Measurements from ENCODE around the gene ITGA1.

The ITGA1 gene

DNA sequence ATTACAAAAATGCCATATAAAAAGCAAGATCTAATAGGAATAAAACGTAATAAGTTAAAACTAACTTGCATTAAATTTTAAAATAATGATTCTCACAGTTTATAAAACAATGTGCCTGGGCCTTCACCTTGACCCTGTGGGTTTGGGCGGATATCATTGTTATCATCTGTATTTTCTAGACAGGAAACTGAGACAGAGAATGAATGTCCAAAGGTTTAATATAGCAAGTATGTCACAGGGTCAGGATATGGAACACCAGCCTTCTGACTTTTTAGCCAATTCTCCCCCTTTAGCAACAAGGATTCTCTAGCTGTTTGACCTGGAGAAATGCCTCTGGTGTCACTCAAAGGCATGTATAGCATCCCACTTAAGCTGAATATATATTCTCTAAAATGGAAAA, 67.2 kb downstream of the ITGA1 start:
- no peak for ATAC-seq
- TF ChIP-seq TCF4 (CRISPR knock-in tag; IDR thresholded peaks at IDR 0.05; ENCODE audit: borderline replicate concordance) (no peak), POU6F1 (CRISPR knock-in tag; IDR thresholded peaks at IDR 0.05; ENCODE audit: borderline replicate concordance, low read depth) (no peak), SNAI2 (CRISPR knock-in tag; IDR thresholded peaks at IDR 0.05) (no peak), RARB (CRISPR knock-in tag; IDR thresholded peaks at IDR 0.05) (no peak), CSDC2 (CRISPR knock-in tag; IDR thresholded peaks at IDR 0.05) (no peak), TSHZ2 (CRISPR knock-in tag; IDR thresholded peaks at IDR 0.05) (no peak), PATZ1 (CRISPR knock-in tag; IDR thresholded peaks at IDR 0.05; ENCODE audit: borderline replicate concordance) (no peak), GLIS3 (CRISPR knock-in tag; IDR thresholded peaks at IDR 0.05) (no peak), ZFP30 (CRISPR knock-in tag; IDR thresholded peaks at IDR 0.05) (no peak), ARNTL (CRISPR knock-in tag; IDR thresholded peaks at IDR 0.05; ENCODE audit: borderline replicate concordance, low read depth) (no peak)

GRCh38 chr5:52856564-52856963, 68.8 kb downstream of the ITGA1 start:
- no peak for ATAC-seq
- TF ChIP-seq ISL1 (CRISPR knock-in tag; IDR thresholded peaks at IDR 0.05), result no peak
- no peak for TF ChIP-seq RARB (CRISPR knock-in tag; IDR thresholded peaks at IDR 0.05)
- no peak for TF ChIP-seq GLIS3 (CRISPR knock-in tag; IDR thresholded peaks at IDR 0.05)
- no peak for TF ChIP-seq CSDC2 (CRISPR knock-in tag; IDR thresholded peaks at IDR 0.05)
- no peak for TF ChIP-seq ESRRG (CRISPR knock-in tag; IDR thresholded peaks at IDR 0.05)
- no peak for TF ChIP-seq ZFP30 (CRISPR knock-in tag; IDR thresholded peaks at IDR 0.05)
- TF ChIP-seq CSRNP3 (CRISPR knock-in tag; IDR thresholded peaks at IDR 0.05), result no peak
- TF ChIP-seq POU6F1 (CRISPR knock-in tag; IDR thresholded peaks at IDR 0.05; ENCODE audit: borderline replicate concordance, low read depth), result no peak
- no peak for TF ChIP-seq TSHZ2 (CRISPR knock-in tag; IDR thresholded peaks at IDR 0.05)
- no peak for TF ChIP-seq BACH2 (CRISPR knock-in tag; IDR thresholded peaks at IDR 0.05; ENCODE audit: borderline replicate concordance)
- TF ChIP-seq PATZ1 (CRISPR knock-in tag; IDR thresholded peaks at IDR 0.05; ENCODE audit: borderline replicate concordance), result no peak
- no peak for TF ChIP-seq CREB5 (CRISPR knock-in tag; IDR thresholded peaks at IDR 0.05; ENCODE audit: low read depth)
- no peak for TF ChIP-seq TCF4 (CRISPR knock-in tag; IDR thresholded peaks at IDR 0.05; ENCODE audit: borderline replicate concordance)
- no peak for TF ChIP-seq SNAI2 (CRISPR knock-in tag; IDR thresholded peaks at IDR 0.05)

All from SK-N-SH treated with all-trans-retinoic acid at 6 μM for 48 hours (cell line).